Coronary artery (tissue), 2 donors: Measurements from ENCODE around the gene GATB.

Experiments
- DNase-seq: peaks from one replicate; pipeline ENCODE4 v3.0.0-alpha.2; 2017; ENCODE audit warnings: low spot score
- H3K27ac ChIP-seq, 2 donors: fragments of 200-600 bp; sonication (generic); one replicate each; pipeline ENCODE4 v1.5.1; 2016 to 2019
- H3K4me3 ChIP-seq: fragments of 200-600 bp; sonication (generic); 2 replicates; pipeline ENCODE4 v1.5.1; 2016; ENCODE audit warnings: mild to moderate bottlenecking, moderate library complexity
- TF ChIP-seq, protein P1 (sequence below): fragments of 200-600 bp; sonication (generic); IDR thresholded peaks from one replicate; pipeline ENCODE4 v1.5.1; 2019; ENCODE audit warnings: antibody characterized with exemption

The GATB gene

DNA sequence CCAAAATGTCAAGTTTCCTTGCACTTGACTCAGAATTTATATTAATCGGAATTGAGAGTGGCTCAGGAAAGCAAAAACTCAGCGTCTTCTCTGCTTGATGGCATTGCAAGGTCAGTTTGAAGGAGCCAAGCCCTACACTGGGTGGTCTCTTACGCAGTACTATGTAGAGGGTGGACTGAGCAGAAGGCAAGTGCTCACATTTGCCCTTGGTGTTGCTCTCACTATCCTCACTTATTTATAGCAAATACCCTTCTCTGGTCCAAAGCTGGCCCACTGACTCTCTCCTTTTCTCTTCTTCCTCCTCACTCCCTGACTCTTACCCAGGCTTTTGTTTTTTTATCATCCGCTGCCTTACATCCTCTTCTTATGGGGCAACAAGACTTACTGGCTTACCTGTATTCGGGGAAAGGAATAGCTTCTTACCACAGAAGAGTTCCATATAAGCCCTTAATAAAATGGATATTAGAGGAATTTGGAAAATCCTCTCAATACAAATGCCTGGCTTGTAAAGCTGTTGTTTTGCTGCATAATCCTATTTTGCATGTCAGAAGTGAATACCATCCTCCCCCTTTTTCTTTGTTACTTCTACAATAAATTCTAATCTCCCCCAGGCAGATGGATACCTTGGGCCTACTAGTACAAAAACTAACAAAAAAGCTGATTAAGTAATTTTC lies 24.8 kb upstream of the GATB start:
- Histone ChIP-seq H3K27ac (no peak overlapping the region), H3K4me3 (no peak overlapping the region)
- DNase-seq: no peak
- TF ChIP-seq, protein P1, sequence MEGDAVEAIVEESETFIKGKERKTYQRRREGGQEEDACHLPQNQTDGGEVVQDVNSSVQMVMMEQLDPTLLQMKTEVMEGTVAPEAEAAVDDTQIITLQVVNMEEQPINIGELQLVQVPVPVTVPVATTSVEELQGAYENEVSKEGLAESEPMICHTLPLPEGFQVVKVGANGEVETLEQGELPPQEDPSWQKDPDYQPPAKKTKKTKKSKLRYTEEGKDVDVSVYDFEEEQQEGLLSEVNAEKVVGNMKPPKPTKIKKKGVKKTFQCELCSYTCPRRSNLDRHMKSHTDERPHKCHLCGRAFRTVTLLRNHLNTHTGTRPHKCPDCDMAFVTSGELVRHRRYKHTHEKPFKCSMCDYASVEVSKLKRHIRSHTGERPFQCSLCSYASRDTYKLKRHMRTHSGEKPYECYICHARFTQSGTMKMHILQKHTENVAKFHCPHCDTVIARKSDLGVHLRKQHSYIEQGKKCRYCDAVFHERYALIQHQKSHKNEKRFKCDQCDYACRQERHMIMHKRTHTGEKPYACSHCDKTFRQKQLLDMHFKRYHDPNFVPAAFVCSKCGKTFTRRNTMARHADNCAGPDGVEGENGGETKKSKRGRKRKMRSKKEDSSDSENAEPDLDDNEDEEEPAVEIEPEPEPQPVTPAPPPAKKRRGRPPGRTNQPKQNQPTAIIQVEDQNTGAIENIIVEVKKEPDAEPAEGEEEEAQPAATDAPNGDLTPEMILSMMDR: no peak

DNA sequence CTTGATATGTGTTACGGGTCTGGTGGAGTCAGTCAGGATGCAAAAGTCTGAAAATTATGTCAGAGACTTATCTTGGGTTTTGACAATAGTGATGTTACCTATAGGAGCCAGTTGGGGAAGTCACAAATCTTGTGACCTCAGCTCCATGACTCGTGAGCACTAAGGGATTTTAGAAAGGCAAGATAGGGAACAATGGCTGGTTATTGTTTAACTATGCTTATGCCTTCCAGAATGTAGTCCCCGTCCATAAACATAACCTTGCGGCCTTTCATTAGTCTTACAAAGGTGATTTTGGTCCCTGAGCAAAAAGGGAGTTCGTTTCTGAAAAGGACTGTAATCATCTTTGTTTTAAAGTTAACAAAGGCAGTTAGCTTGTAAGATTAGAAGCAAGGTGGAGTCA lies 23.9 kb upstream of the GATB start:
- TF ChIP-seq, protein P1: no peak
- Histone ChIP-seq H3K4me3 (no peak overlapping the region), H3K27ac (no peak overlapping the region)
- no peak for DNase-seq

DNA sequence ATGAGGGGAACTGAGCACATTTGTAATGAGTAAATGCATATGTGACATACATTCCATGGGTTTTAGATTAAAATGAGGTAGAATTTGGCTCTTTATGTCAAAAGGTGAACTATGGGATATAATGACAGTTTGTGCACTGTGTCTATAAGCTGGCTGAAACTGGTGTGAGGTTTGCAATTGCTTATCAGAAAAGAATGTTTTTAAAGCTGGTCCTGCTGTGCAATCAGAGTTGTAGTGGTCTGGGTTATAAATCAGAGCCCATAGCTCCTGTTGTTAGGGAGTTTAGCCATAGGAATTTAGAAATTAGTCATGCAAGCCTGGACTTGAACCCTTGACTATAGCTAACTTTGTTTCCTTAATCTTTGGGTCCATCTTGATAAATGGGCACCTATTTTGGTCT lies 23.1 kb upstream of the GATB start:
- TF ChIP-seq, protein P1: no peak
- H3K4me3 ChIP-seq: no peak overlapping the region
- DNase-seq: no peak
- H3K27ac ChIP-seq: no peak overlapping the region

DNA sequence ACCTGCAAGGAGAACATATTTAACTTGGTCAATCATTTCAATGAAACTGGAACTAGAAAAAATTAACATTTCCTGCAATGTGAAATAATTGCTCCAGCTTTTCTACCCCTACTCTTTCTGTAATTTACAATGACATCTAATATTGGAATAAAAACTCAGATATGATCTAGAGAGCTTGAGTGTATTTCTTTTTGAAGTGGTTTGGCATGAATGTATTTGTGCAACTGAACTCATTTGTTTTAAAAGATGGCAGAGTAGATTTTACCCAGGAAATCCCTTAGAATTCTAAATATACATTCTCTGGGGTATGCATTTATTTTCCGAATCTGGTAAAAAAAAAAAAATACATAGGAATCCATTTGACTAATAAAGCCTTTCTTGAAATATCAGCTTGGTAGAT lies 21.5 kb upstream of the GATB start:
- Histone ChIP-seq H3K27ac (no peak overlapping the region), H3K4me3 (no peak overlapping the region)
- TF ChIP-seq, protein P1: no peak
- DNase-seq: no peak

DNA sequence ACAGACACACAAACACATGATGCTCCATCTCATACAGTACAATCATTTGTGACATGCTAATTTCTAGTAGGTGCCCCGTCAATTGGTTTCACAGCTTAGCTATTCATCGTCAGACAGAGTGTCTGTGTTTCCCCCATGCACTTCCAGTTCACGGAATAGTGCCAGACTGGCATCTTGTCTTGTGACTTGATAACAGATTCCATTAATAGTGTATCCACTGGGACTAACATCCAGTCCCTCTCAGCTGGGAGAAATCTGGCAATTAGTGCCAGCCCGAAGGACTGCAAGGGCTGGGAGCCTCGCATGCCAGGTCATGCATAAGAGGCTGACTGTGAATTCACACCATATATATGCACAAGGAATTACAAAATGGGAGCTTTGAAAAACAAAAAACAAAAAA lies 20.2 kb upstream of the GATB start:
- TF ChIP-seq, protein P1: no peak
- DNase-seq: no peak

DNA sequence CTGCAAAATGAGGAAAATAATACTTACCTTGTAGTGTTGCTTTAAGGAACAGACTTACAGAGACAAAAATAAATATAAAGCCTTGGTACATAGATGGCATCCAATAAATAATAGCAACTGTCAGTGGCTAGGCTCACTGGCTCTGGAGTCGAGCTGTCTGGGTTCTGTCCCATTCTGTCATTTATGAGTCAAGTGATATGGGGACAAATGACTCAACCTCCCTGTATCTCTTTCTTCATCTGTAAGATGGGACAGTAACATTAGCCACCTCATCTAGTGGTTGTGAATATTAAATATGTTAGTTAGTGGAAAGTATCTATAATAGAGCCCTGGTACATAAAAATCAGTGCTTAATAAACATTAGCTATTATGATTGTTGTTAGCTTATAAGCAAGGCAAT lies 16.7 kb upstream of the GATB start:
- no peak for DNase-seq
- H3K27ac ChIP-seq: no peak overlapping the region
- H3K4me3 ChIP-seq: no peak overlapping the region
- TF ChIP-seq, protein P1: no peak

More for the DNA sequence above, 20.2 kb upstream of the GATB start:
- Histone ChIP-seq H3K4me3 (no peak overlapping the region), H3K27ac (no peak overlapping the region)

DNA sequence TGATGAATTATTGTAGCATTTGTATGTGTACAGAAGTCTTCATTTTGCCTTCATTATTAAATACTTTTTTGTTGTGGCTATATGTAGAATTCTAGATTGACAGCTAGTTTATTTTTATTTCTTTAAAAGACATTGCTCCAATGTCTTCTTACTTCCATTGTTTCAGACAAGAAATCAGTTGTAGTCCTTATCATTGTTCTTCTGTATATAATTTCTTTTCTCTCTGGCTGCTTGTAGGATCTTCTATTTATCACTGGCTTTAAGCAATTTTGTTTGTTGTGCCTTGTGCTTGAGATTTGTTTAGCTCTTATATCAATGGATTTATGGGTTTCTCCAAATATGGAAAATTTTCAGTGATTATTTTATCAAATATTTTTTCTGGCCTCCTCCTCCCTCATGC lies 13.5 kb upstream of the GATB start:
- Histone ChIP-seq H3K4me3 (no peak overlapping the region), H3K27ac (no peak overlapping the region)
- no peak for DNase-seq
- TF ChIP-seq, protein P1: no peak
